Measurements from ENCODE around the gene TBC1D4.
"Not testable (repeated sequence)": the region's sequence is repeated elsewhere in the genome, so short reads cannot be mapped to it uniquely, and the experiment has no call there.

Gene TBC1D4

GRCh38 chr13:75251188-75251587 is 230.8 kb downstream of the TBC1D4 start:
- H3K4me3 Mint-ChIP-seq, result no peak overlapping the region
- H3K27me3 Mint-ChIP-seq (ENCODE audit: low read depth), result no peaks in the 10 kb centered on the region
- no peaks in the 10 kb centered on the region for H3K4me1 Mint-ChIP-seq
- peaks cover 4% of the 10 kb centered on the region for H3K9me3 Mint-ChIP-seq
- peak overlapping the region; percentile 62 to 82 (median 75) for H3K27ac Mint-ChIP-seq
- no peaks in the 10 kb centered on the region for H3K36me3 Mint-ChIP-seq (ENCODE audit: low read depth)
- no peak for TF ChIP-seq CTCF (IDR thresholded peaks at IDR 0.05; ENCODE audit: unreplicated experiment in 3 of 3)

GRCh38 chr13:75250526-75251178 is 231.3 kb downstream of the TBC1D4 start:
- no peaks in the 10 kb centered on the region for H3K4me1 Mint-ChIP-seq
- peaks cover 7% of the 10 kb centered on the region for H3K9me3 Mint-ChIP-seq
- H3K27ac Mint-ChIP-seq, result peak overlapping the region; percentile 62 to 82 (median 75)
- peaks cover 3% of the 10 kb centered on the region for H3K36me3 Mint-ChIP-seq (ENCODE audit: low read depth)
- H3K4me3 Mint-ChIP-seq, result no peak overlapping the region
- no peak for TF ChIP-seq CTCF (IDR thresholded peaks at IDR 0.05; ENCODE audit: unreplicated experiment in 3 of 3)
- H3K27me3 Mint-ChIP-seq (ENCODE audit: low read depth), result no peaks in the 10 kb centered on the region

GRCh38 chr13:75245578-75245977 is 236.4 kb downstream of the TBC1D4 start:
- not testable (repeated sequence) for H3K27ac Mint-ChIP-seq; H3K4me1 Mint-ChIP-seq; H3K4me3 Mint-ChIP-seq; H3K36me3 Mint-ChIP-seq (ENCODE audit: low read depth); H3K27me3 Mint-ChIP-seq (ENCODE audit: low read depth)
- H3K9me3 Mint-ChIP-seq, result peaks cover 25% of the 10 kb centered on the region

GRCh38 chr13:75240240-75240639 is 241.7 kb downstream of the TBC1D4 start:
- H3K4me1 Mint-ChIP-seq; H3K36me3 Mint-ChIP-seq (ENCODE audit: low read depth); H3K27me3 Mint-ChIP-seq (ENCODE audit: low read depth); H3K4me3 Mint-ChIP-seq; H3K27ac Mint-ChIP-seq: not testable (repeated sequence)
- peaks cover 33% of the 10 kb centered on the region for H3K9me3 Mint-ChIP-seq

- Mint-ChIP-seq H3K4me3 (no peak overlapping the region), H3K9me3 (peaks cover 24% of the 10 kb centered on the region), H3K4me1 (no peaks in the 10 kb centered on the region), H3K27me3 (ENCODE audit: low read depth) (no peaks in the 10 kb centered on the region), H3K36me3 (ENCODE audit: low read depth) (no peaks in the 10 kb centered on the region), H3K27ac (no peak overlapping the region)
- no peak for TF ChIP-seq CTCF (IDR thresholded peaks at IDR 0.05; ENCODE audit: unreplicated experiment in 3 of 3)
Measured at GRCh38 chr13:75236774-75237173, 245.2 kb downstream of the TBC1D4 start.

Measured in nephron (organoid).